ENCODE measurements around the gene MRPS14.

Gene MRPS14

DNA sequence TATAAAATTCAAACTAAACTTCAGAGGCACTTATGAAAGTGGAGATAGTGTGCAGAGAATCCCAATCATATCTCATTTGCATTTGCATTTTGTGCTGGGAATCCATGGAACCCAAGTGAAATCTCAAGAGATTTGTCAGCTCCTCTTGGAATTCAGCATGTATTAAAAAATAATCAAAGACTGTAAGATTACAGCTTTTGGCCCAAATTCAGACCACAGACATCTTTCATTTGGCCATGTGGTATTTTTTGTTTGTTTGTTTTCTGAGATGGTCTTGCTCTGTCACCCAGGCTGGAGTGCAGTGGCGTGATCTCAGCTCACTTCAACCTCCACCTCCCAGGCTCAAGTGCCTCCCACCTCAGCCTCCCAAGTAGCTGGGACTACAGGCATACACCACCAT, 27.3 kb downstream of the MRPS14 start:
- TF ChIP-seq TAF1 (IDR thresholded peaks at IDR 0.05; ENCODE audit: borderline replicate concordance, insufficient read depth, low read length) (no peak), FOXP2 (optimal IDR thresholded peaks at IDR 0.05; ENCODE audit: borderline replicate concordance, extremely low read depth, extremely low read length, insufficient read depth) (no peak), SIN3A (IDR thresholded peaks at IDR 0.05; ENCODE audit: borderline replicate concordance, insufficient read depth, low read length) (no peak), POLR2AphosphoS5 (IDR thresholded peaks at IDR 0.05; ENCODE audit: low read depth, low read length) (no peak)
- TF ChIP-seq, protein P1, sequence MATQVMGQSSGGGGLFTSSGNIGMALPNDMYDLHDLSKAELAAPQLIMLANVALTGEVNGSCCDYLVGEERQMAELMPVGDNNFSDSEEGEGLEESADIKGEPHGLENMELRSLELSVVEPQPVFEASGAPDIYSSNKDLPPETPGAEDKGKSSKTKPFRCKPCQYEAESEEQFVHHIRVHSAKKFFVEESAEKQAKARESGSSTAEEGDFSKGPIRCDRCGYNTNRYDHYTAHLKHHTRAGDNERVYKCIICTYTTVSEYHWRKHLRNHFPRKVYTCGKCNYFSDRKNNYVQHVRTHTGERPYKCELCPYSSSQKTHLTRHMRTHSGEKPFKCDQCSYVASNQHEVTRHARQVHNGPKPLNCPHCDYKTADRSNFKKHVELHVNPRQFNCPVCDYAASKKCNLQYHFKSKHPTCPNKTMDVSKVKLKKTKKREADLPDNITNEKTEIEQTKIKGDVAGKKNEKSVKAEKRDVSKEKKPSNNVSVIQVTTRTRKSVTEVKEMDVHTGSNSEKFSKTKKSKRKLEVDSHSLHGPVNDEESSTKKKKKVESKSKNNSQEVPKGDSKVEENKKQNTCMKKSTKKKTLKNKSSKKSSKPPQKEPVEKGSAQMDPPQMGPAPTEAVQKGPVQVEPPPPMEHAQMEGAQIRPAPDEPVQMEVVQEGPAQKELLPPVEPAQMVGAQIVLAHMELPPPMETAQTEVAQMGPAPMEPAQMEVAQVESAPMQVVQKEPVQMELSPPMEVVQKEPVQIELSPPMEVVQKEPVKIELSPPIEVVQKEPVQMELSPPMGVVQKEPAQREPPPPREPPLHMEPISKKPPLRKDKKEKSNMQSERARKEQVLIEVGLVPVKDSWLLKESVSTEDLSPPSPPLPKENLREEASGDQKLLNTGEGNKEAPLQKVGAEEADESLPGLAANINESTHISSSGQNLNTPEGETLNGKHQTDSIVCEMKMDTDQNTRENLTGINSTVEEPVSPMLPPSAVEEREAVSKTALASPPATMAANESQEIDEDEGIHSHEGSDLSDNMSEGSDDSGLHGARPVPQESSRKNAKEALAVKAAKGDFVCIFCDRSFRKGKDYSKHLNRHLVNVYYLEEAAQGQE (IDR thresholded peaks at IDR 0.05; ENCODE audit: insufficient read depth in 1 of 2, low read depth in 2 of 2, low read length in 2 of 2) = no peak

DNA sequence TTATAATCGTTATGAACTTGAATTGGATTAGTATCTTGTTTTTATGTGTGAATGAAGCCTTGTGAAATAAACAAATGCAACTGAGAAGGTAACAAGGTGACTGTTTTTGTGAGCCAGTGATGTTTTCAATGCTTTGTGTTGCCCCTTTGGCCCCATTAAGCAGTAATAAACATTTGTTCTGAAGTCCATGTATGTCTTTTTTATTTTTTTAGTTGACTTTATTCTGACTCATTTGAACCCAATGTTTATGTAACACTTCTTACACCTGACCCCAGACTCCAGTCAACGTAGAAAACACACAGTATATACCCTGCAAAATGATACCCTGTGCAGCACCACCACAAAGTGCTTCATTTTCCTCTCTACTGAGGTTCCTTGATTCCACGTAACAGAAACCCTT, 28.1 kb downstream of the MRPS14 start:
- no peak for TF ChIP-seq FOXP2 (optimal IDR thresholded peaks at IDR 0.05; ENCODE audit: borderline replicate concordance, extremely low read depth, extremely low read length, insufficient read depth)
- TF ChIP-seq SIN3A (IDR thresholded peaks at IDR 0.05; ENCODE audit: borderline replicate concordance, insufficient read depth, low read length) = no peak
- no peak for TF ChIP-seq TAF1 (IDR thresholded peaks at IDR 0.05; ENCODE audit: borderline replicate concordance, insufficient read depth, low read length)
- TF ChIP-seq POLR2AphosphoS5 (IDR thresholded peaks at IDR 0.05; ENCODE audit: low read depth, low read length) = no peak
- TF ChIP-seq, protein P1 (IDR thresholded peaks at IDR 0.05; ENCODE audit: insufficient read depth in 1 of 2, low read depth in 2 of 2, low read length in 2 of 2) = no peak

DNA sequence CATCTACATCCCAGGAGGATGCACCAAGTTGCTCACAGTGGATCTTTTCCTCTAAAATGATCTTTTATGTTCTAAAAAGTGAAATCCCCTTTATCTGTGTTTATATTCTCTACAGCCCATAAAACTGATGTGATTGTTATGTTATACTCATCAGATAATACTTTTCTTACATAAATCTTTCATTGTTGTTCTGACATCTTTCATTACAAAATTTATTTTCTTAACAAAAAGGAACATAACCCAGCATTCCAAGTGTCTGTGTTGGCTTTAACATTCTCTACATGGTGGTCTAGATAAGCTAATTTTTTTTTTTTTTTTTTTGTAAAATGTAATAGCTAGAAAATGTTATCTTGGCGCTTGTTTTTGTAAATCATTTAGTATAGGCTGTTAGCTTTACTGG, 31.8 kb downstream of the MRPS14 start:
- TF ChIP-seq, protein P1 (IDR thresholded peaks at IDR 0.05; ENCODE audit: insufficient read depth in 1 of 2, low read depth in 2 of 2, low read length in 2 of 2) = no peak
- TF ChIP-seq SIN3A (IDR thresholded peaks at IDR 0.05; ENCODE audit: borderline replicate concordance, insufficient read depth, low read length) = no peak
- no peak for TF ChIP-seq TAF1 (IDR thresholded peaks at IDR 0.05; ENCODE audit: borderline replicate concordance, insufficient read depth, low read length)
- no peak for TF ChIP-seq POLR2AphosphoS5 (IDR thresholded peaks at IDR 0.05; ENCODE audit: low read depth, low read length)
- no peak for TF ChIP-seq FOXP2 (optimal IDR thresholded peaks at IDR 0.05; ENCODE audit: borderline replicate concordance, extremely low read depth, extremely low read length, insufficient read depth)

DNA sequence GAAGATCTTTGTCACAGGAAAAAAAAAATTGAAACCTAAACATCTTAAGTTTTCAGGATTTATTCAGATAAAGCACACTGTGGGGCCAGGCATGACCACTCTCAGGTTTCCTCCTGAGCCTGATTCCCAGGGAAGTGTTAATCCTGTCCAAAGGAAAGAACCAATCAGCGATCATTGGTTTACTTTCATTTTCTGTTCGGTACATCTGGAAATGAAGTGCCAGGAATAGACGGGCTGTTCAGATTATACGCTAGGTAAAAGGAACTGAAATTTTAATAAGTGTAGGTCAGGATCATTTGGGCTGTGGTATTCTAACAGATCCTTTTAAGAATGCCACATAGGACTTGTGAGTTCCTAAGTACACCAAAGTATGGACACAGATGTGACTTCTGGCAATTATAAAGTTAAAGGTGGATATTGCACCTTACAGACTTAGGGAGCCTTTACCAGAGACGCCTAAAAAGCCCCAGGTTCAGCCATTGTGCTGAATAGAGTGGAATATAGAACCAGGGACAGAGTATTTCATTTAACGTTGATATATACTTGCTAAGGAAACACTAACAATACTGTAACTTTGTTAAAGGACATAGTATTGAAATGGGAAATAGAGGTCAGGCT, 32.7 kb downstream of the MRPS14 start:
- TF ChIP-seq, protein P1 (IDR thresholded peaks at IDR 0.05; ENCODE audit: insufficient read depth in 1 of 2, low read depth in 2 of 2, low read length in 2 of 2) = no peak
- peak; percentile 20; the same call in 1 of the 2 replicates for TF ChIP-seq TAF1 (IDR thresholded peaks at IDR 0.05; ENCODE audit: borderline replicate concordance, insufficient read depth, low read length)

Measured in PFSK-1 (cell line).